SKM-1 (cell line): ENCODE measurements around the gene DOK6.
"Not testable (repeated sequence)": the region's sequence is repeated elsewhere in the genome, so short reads cannot be mapped to it uniquely, and the experiment has no call there.

Experiments used
- DNase-seq: peaks from one replicate; lab custom pipeline; 2025; ENCODE audit not compliant: unreplicated experiment; lab: John Stamatoyannopoulos, UW

The DOK6 gene

GRCh38 chr18:69400253-69400975 is at the start of gene DOK6:
TSS of gene DOK6 (plus strand) at chr18:69400888.
- no peak for DNase-seq

- DNase-seq = no peak
These were observed 47.7 kb upstream of the DOK6 start for GRCh38 chr18:69353023-69353422.

GRCh38 chr18:69357590-69357989 is 43.1 kb upstream of the DOK6 start:
- DNase-seq = no peak

- no peak for DNase-seq
These were observed 42.3 kb upstream of the DOK6 start for GRCh38 chr18:69358212-69358895.

- not testable (repeated sequence) for DNase-seq
These were observed 40.9 kb upstream of the DOK6 start for GRCh38 chr18:69359768-69360167.

DNA sequence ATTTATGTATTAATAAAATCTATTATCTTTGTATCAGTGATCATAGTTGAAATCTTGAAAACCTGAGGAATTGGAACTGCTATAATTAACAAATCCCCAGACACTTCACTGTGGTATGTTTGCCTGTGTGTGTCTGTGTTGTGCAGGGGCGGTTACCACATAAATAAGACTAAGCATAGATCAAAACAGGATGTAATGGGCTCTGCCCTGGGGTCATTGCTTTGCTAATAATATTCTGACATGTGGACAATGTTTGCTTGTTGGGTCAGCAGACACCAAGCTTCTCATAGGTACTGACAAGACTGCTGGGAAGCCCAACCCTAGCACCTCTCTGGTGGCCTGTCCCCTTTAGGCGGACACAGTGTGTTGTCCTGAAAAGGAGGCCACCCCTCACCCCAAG is 35.8 kb upstream of the DOK6 start:
- no peak for DNase-seq

- no peak for DNase-seq
These were observed 35.0 kb upstream of the DOK6 start for GRCh38 chr18:69365658-69366057.

DNA sequence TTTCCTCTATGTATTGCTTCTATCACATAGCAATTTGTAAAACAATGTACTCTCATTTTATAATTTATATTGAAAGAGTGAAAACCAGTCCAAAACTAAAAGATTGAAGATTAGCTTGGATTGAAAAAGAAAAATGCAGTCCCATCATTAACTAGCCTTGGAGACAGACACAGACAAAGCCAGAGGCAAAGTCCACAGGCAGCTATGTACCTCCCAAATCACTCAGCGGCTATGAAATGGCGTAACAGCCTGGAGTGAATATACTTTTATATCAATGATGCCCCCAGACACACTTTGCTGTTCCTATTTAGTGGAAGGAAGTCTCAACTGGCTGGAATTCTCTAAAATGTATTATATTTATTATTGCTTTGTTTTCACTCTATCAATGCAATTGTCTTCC is 33.6 kb upstream of the DOK6 start:
- DNase-seq = no peak

DNA sequence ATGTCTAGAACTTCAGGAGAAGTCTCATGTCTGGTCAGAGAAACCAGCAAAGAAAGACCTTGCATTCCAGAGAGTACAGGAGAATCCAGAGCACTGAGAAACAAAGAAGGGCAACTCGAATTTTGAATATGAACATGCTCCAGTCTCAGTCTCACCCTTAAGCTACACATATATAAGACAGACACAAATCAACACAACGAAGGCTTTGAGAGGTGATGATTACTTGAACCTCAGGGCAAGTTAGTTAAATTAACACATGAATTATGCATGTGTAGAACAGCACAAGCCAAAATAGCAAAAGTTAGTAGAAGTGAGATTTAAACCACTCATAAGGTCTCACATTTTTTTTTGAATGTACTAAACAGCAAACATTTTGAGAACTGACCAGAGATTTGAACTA is 29.0 kb upstream of the DOK6 start:
- DNase-seq = no peak

- no peak for DNase-seq
These were observed 20.4 kb upstream of the DOK6 start for GRCh38 chr18:69380324-69380723.

GRCh38 chr18:69383186-69383585 is 17.5 kb upstream of the DOK6 start:
- DNase-seq = no peak

- no peak for DNase-seq
These were observed 13.5 kb upstream of the DOK6 start for GRCh38 chr18:69387186-69387585.

- DNase-seq = no peak
These were observed 12.5 kb upstream of the DOK6 start for GRCh38 chr18:69388222-69388621.

DNA sequence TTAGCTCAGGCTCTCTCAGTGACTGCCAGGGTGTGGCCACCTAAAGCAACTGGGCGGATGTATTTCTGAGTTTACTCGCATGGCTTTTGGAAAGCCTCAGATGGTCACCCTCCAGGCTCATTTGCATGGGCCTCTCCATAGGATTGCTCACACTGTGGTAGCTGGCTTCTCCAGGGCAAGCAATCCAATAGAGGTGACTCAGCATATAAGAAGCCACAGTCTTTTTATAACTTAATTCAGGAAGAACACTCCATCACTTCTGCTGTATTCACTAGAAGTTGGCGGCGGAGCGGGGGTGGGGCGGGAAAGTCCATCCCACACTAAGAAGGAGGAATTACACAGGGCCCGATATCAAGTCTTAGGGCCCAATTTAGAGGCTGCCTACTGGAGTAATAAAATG is 3.6 kb upstream of the DOK6 start:
- DNase-seq = no peak

GRCh38 chr18:69399253-69399652 is 1.4 kb upstream of the DOK6 start:
- no peak for DNase-seq

- no peak for DNase-seq
These were observed 213 bp downstream of the DOK6 start for GRCh38 chr18:69400976-69401225.

DNA sequence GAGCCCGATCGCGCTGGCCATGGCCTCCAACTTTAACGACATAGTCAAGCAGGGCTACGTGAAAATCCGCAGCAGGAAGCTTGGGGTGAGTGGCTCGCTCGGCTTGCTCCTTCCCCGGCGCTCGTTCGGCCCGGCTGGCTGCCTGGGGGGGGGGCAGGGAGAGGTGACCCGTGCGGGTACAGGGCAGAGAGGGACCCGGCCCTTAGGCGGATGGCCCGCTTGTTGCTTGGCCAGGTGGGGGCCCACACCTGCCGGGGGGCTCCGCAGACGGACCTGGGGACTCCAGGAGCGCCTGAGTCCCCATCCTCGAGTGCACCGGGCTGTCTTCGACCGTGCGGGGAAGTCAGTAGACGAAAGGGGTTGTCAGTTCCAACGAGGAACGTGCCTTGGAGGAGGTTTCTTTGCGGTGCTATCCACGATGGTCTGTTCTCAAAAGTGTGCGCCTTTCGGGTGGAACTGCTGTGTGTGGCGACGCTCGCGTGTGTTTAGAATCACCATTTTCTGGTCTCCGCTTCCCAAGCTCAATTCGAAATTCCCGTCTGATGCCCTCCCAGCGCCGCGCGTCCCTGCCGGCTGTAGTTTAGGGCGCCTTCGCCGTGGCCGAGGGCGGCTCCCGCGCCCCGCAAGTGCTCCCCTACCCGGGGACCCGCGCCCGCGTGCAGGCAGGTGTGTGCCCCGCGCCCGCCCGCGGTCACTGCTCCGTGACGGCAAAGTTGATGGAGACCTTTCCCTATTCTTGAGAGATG is 711 bp downstream of the DOK6 start:
- DNase-seq = no peak

- no peak for DNase-seq
These were observed 1.4 kb downstream of the DOK6 start for GRCh38 chr18:69401972-69402532.

GRCh38 chr18:69402533-69402989 is 1.9 kb downstream of the DOK6 start:
- DNase-seq = no peak

GRCh38 chr18:69408522-69408921 is 7.8 kb downstream of the DOK6 start:
- no peak for DNase-seq

GRCh38 chr18:69411199-69411598 is 10.5 kb downstream of the DOK6 start:
- no peak for DNase-seq

GRCh38 chr18:69414184-69414583 is 13.5 kb downstream of the DOK6 start:
- DNase-seq = no peak
